ENCODE measurements around the gene HOXA2. TPM values are rescaled to one million over a fixed set of nuclear protein-coding genes. Genes with fewer than 3 reads are reported as not detected.

Gene HOXA2
- total and polyA plus RNA-seq, 2 donors (not counting 1 experiment from before 2014, with no cell fraction given), result 1.3 to 2.6 TPM

GRCh38 chr7:27088002-27088922 is 14.2 kb downstream of the HOXA2 start:
- H3K9me3 ChIP-seq (ENCODE audit: control insufficient read depth, insufficient read depth, low read depth, low read length), result no peaks in the 10 kb centered on the region
- H4K20me1 ChIP-seq (ENCODE audit: control insufficient read depth, extremely low read depth, insufficient read depth, low read length), result no peaks in the 10 kb centered on the region
- no peaks in the 10 kb centered on the region for H3K36me3 ChIP-seq (ENCODE audit: control insufficient read depth, insufficient read depth, low read length)
- no peaks in the 10 kb centered on the region for H3K79me2 ChIP-seq (ENCODE audit: control insufficient read depth, insufficient read depth, low read length)
- peaks cover 4% of the 10 kb centered on the region for H3K27me3 ChIP-seq (ENCODE audit: control insufficient read depth, insufficient read depth, low read length)
- no peak overlapping the region for H3K27ac ChIP-seq (ENCODE audit: insufficient read depth, low read length)
- no peak overlapping the region for H2AFZ ChIP-seq (ENCODE audit: low read length)
- TF ChIP-seq CTCF (conservative IDR thresholded peaks at IDR 0.05 in 1 of 2, IDR thresholded peaks at IDR 0.05 in 1 of 2; ENCODE audit: low read depth in 1 of 2, low read length in 2 of 2) (no peak), EZH2 (IDR thresholded peaks at IDR 0.05; ENCODE audit: low read length, missing control alignments) (no peak)
- no peak overlapping the region for H3K4me3 ChIP-seq (replicated peaks in 1 of 4; ENCODE audit: control extremely low read depth in 1 of 4, insufficient read depth in 1 of 4, low read depth in 3 of 4, low read length in 4 of 4)
- no peak overlapping the region for H3K4me2 ChIP-seq (ENCODE audit: extremely low read depth, insufficient read depth, low read length)
- H3K9ac ChIP-seq (ENCODE audit: insufficient read depth, low read length), result no peak overlapping the region
- DNase-seq (ENCODE audit: low read depth in 2 of 2), result no peak
- no peaks in the 10 kb centered on the region for H3K4me1 ChIP-seq (ENCODE audit: control insufficient read depth, extremely low read depth, insufficient read depth, low read length)

GRCh38 chr7:27083646-27084045 is 18.8 kb downstream of the HOXA2 start:
- Histone ChIP-seq H3K79me2 (ENCODE audit: control insufficient read depth, insufficient read depth, low read length) (no peaks in the 10 kb centered on the region), H3K9ac (ENCODE audit: insufficient read depth, low read length) (no peak overlapping the region), H3K9me3 (ENCODE audit: control insufficient read depth, insufficient read depth, low read depth, low read length) (no peaks in the 10 kb centered on the region), H3K27me3 (ENCODE audit: control insufficient read depth, insufficient read depth, low read length) (peaks cover 4% of the 10 kb centered on the region), H3K4me1 (ENCODE audit: control insufficient read depth, extremely low read depth, insufficient read depth, low read length) (no peaks in the 10 kb centered on the region), H3K4me3 (replicated peaks in 1 of 4; ENCODE audit: control extremely low read depth in 1 of 4, insufficient read depth in 1 of 4, low read depth in 3 of 4, low read length in 4 of 4) (no peak overlapping the region), H4K20me1 (ENCODE audit: control insufficient read depth, extremely low read depth, insufficient read depth, low read length) (no peaks in the 10 kb centered on the region), H3K27ac (ENCODE audit: insufficient read depth, low read length) (no peak overlapping the region), H3K36me3 (ENCODE audit: control insufficient read depth, insufficient read depth, low read length) (no peaks in the 10 kb centered on the region), H3K4me2 (ENCODE audit: extremely low read depth, insufficient read depth, low read length) (no peak overlapping the region), H2AFZ (ENCODE audit: low read length) (no peak overlapping the region)
- DNase-seq (ENCODE audit: low read depth in 2 of 2), result no peak
- TF ChIP-seq CTCF (conservative IDR thresholded peaks at IDR 0.05 in 1 of 2, IDR thresholded peaks at IDR 0.05 in 1 of 2; ENCODE audit: low read depth in 1 of 2, low read length in 2 of 2) (no peak), EZH2 (IDR thresholded peaks at IDR 0.05; ENCODE audit: low read length, missing control alignments) (no peak)

GRCh38 chr7:27082171-27082570 is 20.3 kb downstream of the HOXA2 start:
- H4K20me1 ChIP-seq (ENCODE audit: control insufficient read depth, extremely low read depth, insufficient read depth, low read length), result no peaks in the 10 kb centered on the region
- no peak overlapping the region for H2AFZ ChIP-seq (ENCODE audit: low read length)
- H3K4me2 ChIP-seq (ENCODE audit: extremely low read depth, insufficient read depth, low read length), result no peak overlapping the region
- H3K27me3 ChIP-seq (ENCODE audit: control insufficient read depth, insufficient read depth, low read length), result no peaks in the 10 kb centered on the region
- no peaks in the 10 kb centered on the region for H3K36me3 ChIP-seq (ENCODE audit: control insufficient read depth, insufficient read depth, low read length)
- H3K4me3 ChIP-seq (replicated peaks in 1 of 4; ENCODE audit: control extremely low read depth in 1 of 4, insufficient read depth in 1 of 4, low read depth in 3 of 4, low read length in 4 of 4), result no peak overlapping the region
- H3K9ac ChIP-seq (ENCODE audit: insufficient read depth, low read length), result no peak overlapping the region
- no peaks in the 10 kb centered on the region for H3K79me2 ChIP-seq (ENCODE audit: control insufficient read depth, insufficient read depth, low read length)
- no peak overlapping the region for H3K27ac ChIP-seq (ENCODE audit: insufficient read depth, low read length)
- H3K9me3 ChIP-seq (ENCODE audit: control insufficient read depth, insufficient read depth, low read depth, low read length), result no peaks in the 10 kb centered on the region
- no peak for DNase-seq (ENCODE audit: low read depth in 2 of 2)
- no peaks in the 10 kb centered on the region for H3K4me1 ChIP-seq (ENCODE audit: control insufficient read depth, extremely low read depth, insufficient read depth, low read length)
- TF ChIP-seq CTCF (conservative IDR thresholded peaks at IDR 0.05 in 1 of 2, IDR thresholded peaks at IDR 0.05 in 1 of 2; ENCODE audit: low read depth in 1 of 2, low read length in 2 of 2) (no peak), EZH2 (IDR thresholded peaks at IDR 0.05; ENCODE audit: low read length, missing control alignments) (no peak)
